HG02981 (cell line): Measurements from ENCODE around the gene SDHAF2.
"Not testable (repeated sequence)": the region's sequence is repeated elsewhere in the genome, so short reads cannot be mapped to it uniquely, and the experiment has no call there.

Source experiments
- ATAC-seq: cut with Tn5 transposase; IDR thresholded peaks from one replicate; pipeline ENCODE4 v1.9.1; 2021; ENCODE audit warnings: mild to moderate bottlenecking, moderate library complexity; ENCODE audit not compliant: unreplicated experiment

The SDHAF2 gene

GRCh38 chr11:61425367-61426131 is 4.4 kb upstream of the SDHAF2 start:
- no peak for ATAC-seq

GRCh38 chr11:61429346-61429690 is 606 bp upstream of the SDHAF2 start:
- ATAC-seq, result peak; percentile 59

- ATAC-seq, result not testable (repeated sequence)
Observed at GRCh38 chr11:61430839-61431238, 915 bp downstream of the SDHAF2 start.

- ATAC-seq, result no peak
Observed at GRCh38 chr11:61437496-61437895, 7.6 kb downstream of the SDHAF2 start.

GRCh38 chr11:61439615-61440014 is 9.7 kb downstream of the SDHAF2 start:
- ATAC-seq, result no peak

GRCh38 chr11:61442616-61443015 is 12.7 kb downstream of the SDHAF2 start:
- no peak for ATAC-seq

GRCh38 chr11:61445516-61445915 is 15.6 kb downstream of the SDHAF2 start:
- ATAC-seq, result no peak

- peak; percentile 66 for ATAC-seq
Observed at GRCh38 chr11:61446211-61446651, 16.3 kb downstream of the SDHAF2 start.

- ATAC-seq, result no peak
Observed at GRCh38 chr11:61447601-61448551, 18.0 kb downstream of the SDHAF2 start.

GRCh38 chr11:61448552-61448927 is 18.6 kb downstream of the SDHAF2 start:
- ATAC-seq, result no peak

GRCh38 chr11:61452825-61453224 is 22.9 kb downstream of the SDHAF2 start:
- ATAC-seq, result no peak

- ATAC-seq, result no peak
Observed at GRCh38 chr11:61453695-61454094, 23.8 kb downstream of the SDHAF2 start.

GRCh38 chr11:61454520-61454919 is 24.6 kb downstream of the SDHAF2 start:
- no peak for ATAC-seq

GRCh38 chr11:61460474-61460881 is 30.6 kb downstream of the SDHAF2 start:
- no peak for ATAC-seq

GRCh38 chr11:61460986-61461385 is 31.1 kb downstream of the SDHAF2 start:
- ATAC-seq, result no peak

GRCh38 chr11:61467602-61468001 is 37.7 kb downstream of the SDHAF2 start:
- not testable (repeated sequence) for ATAC-seq

- ATAC-seq, result no peak
Observed at GRCh38 chr11:61468002-61468401, 38.1 kb downstream of the SDHAF2 start.

- ATAC-seq, result no peak
Observed at GRCh38 chr11:61472282-61472681, 42.4 kb downstream of the SDHAF2 start.

- ATAC-seq, result no peak
Observed at GRCh38 chr11:61472868-61473267, 42.9 kb downstream of the SDHAF2 start.

GRCh38 chr11:61473370-61474012 is 43.6 kb downstream of the SDHAF2 start:
- no peak for ATAC-seq

- ATAC-seq, result no peak
Observed at GRCh38 chr11:61474013-61474643, 44.2 kb downstream of the SDHAF2 start.
